Endothelial cell of hepatic sinusoid (primary cell): Measurements from ENCODE around the gene RNF145.
"Not testable (repeated sequence)": the region's sequence is repeated elsewhere in the genome, so short reads cannot be mapped to it uniquely, and the experiment has no call there.

Experiments
- in situ Hi-C: cut with HindIII; loops from 2 replicates; pipeline ENCODE4 v1.10.0; 2017; ENCODE audit warnings: low sequenced_read_pairs

Gene RNF145

GRCh38 chr5:159121061-159121460 lies 88.3 kb downstream of the RNF145 start:
- in situ Hi-C loops, result no loop called here

DNA sequence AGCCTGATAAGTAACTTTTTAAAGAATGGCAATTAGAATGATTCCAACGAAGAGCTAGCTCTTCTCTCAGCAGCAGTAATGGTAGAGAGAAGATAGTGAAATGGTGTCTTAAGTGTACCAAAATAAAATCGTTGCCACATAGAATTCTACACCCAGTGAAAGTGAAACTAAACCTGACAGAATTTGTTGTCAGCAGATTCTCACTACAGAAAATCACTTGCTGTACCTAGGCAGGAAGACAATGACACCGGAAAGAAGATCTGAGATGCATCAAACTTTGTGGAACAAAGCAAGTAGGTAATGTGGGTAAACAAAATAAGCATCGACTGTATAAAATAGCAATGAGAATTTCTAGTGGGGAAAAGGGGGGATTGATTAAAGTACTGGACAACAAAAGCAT lies 88.9 kb downstream of the RNF145 start:
- in situ Hi-C loops, result no loop called here

GRCh38 chr5:159119842-159120241 lies 89.5 kb downstream of the RNF145 start:
- in situ Hi-C loops, result not testable (repeated sequence)

GRCh38 chr5:159118958-159119659 lies 90.2 kb downstream of the RNF145 start:
- in situ Hi-C loops, result not testable (repeated sequence)

- in situ Hi-C loops, result loop anchor here (5.0 kb wide), 1 partner anchor 416 kb away; no protein-coding TSS in a partner anchor
Measured at GRCh38 chr5:159113405-159113804, 95.9 kb downstream of the RNF145 start.

GRCh38 chr5:159112436-159112835 lies 96.9 kb downstream of the RNF145 start:
- in situ Hi-C loops, result loop anchor here (5.0 kb wide), 1 partner anchor 415 kb away; no protein-coding TSS in a partner anchor
